DOHH2 (cell line): ENCODE measurements around the gene MAP4K5.

ENCODE experiments used
- H3F3A ChIP-seq: fragments of 200-600 bp; sonication (generic), shearing (Covaris generic); 2 replicates; pipeline ENCODE4 v1.6.0; 2016; ENCODE audit warnings: antibody characterized with exemption, mild to moderate bottlenecking; ENCODE audit not compliant: control insufficient read depth, insufficient read depth
- H3K27ac ChIP-seq: fragments of 200-600 bp; sonication (generic); 2 replicates; pipeline ENCODE4 v1.5.1; 2014; ENCODE audit warnings: low read depth, mild to moderate bottlenecking, low read length, moderate library complexity
- H3K27me3 ChIP-seq: fragments of 200-600 bp; sonication (generic); 2 replicates; pipeline ENCODE4 v1.6.1; 2014; ENCODE audit warnings: mild to moderate bottlenecking, low read length, mixed read lengths; ENCODE audit not compliant: control insufficient read depth
- H3K36me3 ChIP-seq: fragments of 200-600 bp; sonication (generic); 2 replicates; pipeline ENCODE4 v1.6.1; 2014; ENCODE audit warnings: mild to moderate bottlenecking, low read length, moderate library complexity, mixed read lengths; ENCODE audit not compliant: control insufficient read depth
- H3K4me1 ChIP-seq: fragments of 200-600 bp; sonication (generic); 2 replicates; pipeline ENCODE4 v1.6.1; 2014; ENCODE audit warnings: mild to moderate bottlenecking, low read length, mixed read lengths; ENCODE audit not compliant: control insufficient read depth
- H3K4me2 ChIP-seq: fragments of 200-600 bp; sonication (generic); 2 replicates; pipeline ENCODE4 v1.6.0; 2014; ENCODE audit warnings: mild to moderate bottlenecking, low read length, moderate library complexity
- H3K4me3 ChIP-seq: fragments of 200-600 bp; sonication (generic); 2 replicates; pipeline ENCODE4 v1.5.1; 2014; ENCODE audit warnings: mild to moderate bottlenecking, low read length, mixed read lengths
- H3K79me2 ChIP-seq: fragments of 200-600 bp; sonication (generic); 2 replicates; pipeline ENCODE4 v1.6.1; 2014; ENCODE audit warnings: mild to moderate bottlenecking, low read length, mixed read lengths; ENCODE audit not compliant: control insufficient read depth
- H3K9me2 ChIP-seq: fragments of 200-600 bp; sonication (generic); replicated peaks from 2 replicates; pipeline ENCODE4 v1.6.1; 2014; ENCODE audit warnings: mild to moderate bottlenecking, low read length, mixed read lengths; ENCODE audit not compliant: control insufficient read depth
- H3K9me3 ChIP-seq: fragments of 200-600 bp; sonication (generic); 2 replicates; pipeline ENCODE4 v1.6.1; 2014; ENCODE audit warnings: antibody characterized with exemption, low read length, mixed read lengths; ENCODE audit not compliant: control insufficient read depth, insufficient read depth
- H4K20me1 ChIP-seq: fragments of 200-600 bp; sonication (generic); 2 replicates; pipeline ENCODE4 v1.6.0; 2014; ENCODE audit warnings: low read depth, mild to moderate bottlenecking, antibody characterized with exemption, low read length, moderate library complexity; ENCODE audit not compliant: control insufficient read depth, insufficient read depth
- EZH2phosphoT487 ChIP-seq: fragments of 200-600 bp; sonication (generic); IDR thresholded peaks from 2 replicates; pipeline ENCODE4 v1.6.1; 2017; ENCODE audit warnings: borderline replicate concordance, mild to moderate bottlenecking, antibody characterized with exemption, low read length, moderate library complexity, mixed read lengths
- TF ChIP-seq, protein P1 (sequence below): fragments of 200-600 bp; sonication (generic); IDR thresholded peaks from one replicate; pipeline ENCODE4 v1.5.1; 2014; ENCODE audit warnings: antibody characterized with exemption, mild to moderate bottlenecking, low read depth, low read length; ENCODE audit not compliant: poor library complexity, severe bottlenecking

Gene MAP4K5

GRCh38 chr14:50403419-50403818 is 128.9 kb downstream of the MAP4K5 start:
- Histone ChIP-seq H3K27ac (no peak overlapping the region), H3K79me2 (no peaks in the 10 kb centered on the region), H3K4me3 (no peak overlapping the region), H3K4me2 (no peak overlapping the region), H3K27me3 (no peaks in the 10 kb centered on the region), H3K9me2 (no peaks in the 10 kb centered on the region), H3K9me3 (no peaks in the 10 kb centered on the region), H3F3A (peaks cover 5% of the 10 kb centered on the region), H4K20me1 (no peaks in the 10 kb centered on the region), H3K36me3 (no peaks in the 10 kb centered on the region), H3K4me1 (peaks cover 7% of the 10 kb centered on the region)
- TF ChIP-seq EZH2phosphoT487: no peak
- TF ChIP-seq, protein P1, sequence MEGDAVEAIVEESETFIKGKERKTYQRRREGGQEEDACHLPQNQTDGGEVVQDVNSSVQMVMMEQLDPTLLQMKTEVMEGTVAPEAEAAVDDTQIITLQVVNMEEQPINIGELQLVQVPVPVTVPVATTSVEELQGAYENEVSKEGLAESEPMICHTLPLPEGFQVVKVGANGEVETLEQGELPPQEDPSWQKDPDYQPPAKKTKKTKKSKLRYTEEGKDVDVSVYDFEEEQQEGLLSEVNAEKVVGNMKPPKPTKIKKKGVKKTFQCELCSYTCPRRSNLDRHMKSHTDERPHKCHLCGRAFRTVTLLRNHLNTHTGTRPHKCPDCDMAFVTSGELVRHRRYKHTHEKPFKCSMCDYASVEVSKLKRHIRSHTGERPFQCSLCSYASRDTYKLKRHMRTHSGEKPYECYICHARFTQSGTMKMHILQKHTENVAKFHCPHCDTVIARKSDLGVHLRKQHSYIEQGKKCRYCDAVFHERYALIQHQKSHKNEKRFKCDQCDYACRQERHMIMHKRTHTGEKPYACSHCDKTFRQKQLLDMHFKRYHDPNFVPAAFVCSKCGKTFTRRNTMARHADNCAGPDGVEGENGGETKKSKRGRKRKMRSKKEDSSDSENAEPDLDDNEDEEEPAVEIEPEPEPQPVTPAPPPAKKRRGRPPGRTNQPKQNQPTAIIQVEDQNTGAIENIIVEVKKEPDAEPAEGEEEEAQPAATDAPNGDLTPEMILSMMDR: no peak

DNA sequence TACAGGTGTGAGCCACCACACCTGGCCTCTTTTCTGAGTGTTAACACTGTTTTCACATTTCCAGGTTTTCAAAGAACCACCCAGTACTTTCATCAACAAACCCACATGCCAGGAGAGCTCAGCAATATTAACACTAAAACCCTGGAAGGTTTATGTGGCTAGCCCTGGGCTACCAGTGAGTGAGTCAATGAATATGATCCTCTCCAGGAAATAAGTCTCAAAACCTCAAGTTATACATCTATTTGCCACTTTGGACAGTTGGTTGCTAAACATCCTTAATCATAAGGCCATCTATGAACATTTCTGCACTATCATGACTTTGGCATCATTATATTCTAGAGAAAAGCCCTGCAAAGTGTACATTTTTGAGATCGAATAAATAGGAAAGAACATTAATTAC is 129.4 kb downstream of the MAP4K5 start:
- no peaks in the 10 kb centered on the region for H3K36me3 ChIP-seq
- peaks cover 8% of the 10 kb centered on the region for H3K4me1 ChIP-seq
- TF ChIP-seq EZH2phosphoT487: no peak
- TF ChIP-seq, protein P1: no peak
- H3K79me2 ChIP-seq: no peaks in the 10 kb centered on the region
- no peaks in the 10 kb centered on the region for H3K9me2 ChIP-seq
- H3K27ac ChIP-seq: no peak overlapping the region
- H4K20me1 ChIP-seq: no peaks in the 10 kb centered on the region
- H3F3A ChIP-seq: peaks cover 8% of the 10 kb centered on the region
- no peak overlapping the region for H3K4me2 ChIP-seq
- H3K4me3 ChIP-seq: no peak overlapping the region
- H3K9me3 ChIP-seq: no peaks in the 10 kb centered on the region
- no peaks in the 10 kb centered on the region for H3K27me3 ChIP-seq

DNA sequence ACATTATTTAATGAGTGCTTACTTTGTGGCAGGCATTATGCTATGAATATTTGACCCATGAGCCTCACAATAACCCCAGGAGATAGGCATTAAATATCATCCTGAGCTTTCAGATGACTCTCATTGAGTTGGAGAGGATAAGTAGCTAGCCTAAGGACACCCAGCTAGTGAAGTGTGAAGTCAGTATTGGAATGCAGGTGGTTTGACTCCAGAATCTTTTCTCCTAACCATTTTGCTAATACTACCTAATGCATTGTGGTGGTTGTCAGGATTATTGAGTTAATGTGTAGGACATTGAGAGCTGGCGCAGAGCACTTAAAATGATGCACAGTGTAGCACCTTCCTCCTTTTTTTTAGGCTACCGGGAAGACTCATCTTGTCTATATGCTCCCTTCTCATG is 131.9 kb downstream of the MAP4K5 start:
- Histone ChIP-seq H4K20me1 (no peaks in the 10 kb centered on the region), H3K9me2 (no peaks in the 10 kb centered on the region), H3K79me2 (no peaks in the 10 kb centered on the region), H3K4me2 (no peak overlapping the region), H3F3A (peaks cover 10% of the 10 kb centered on the region), H3K27ac (no peak overlapping the region), H3K36me3 (no peaks in the 10 kb centered on the region), H3K27me3 (no peaks in the 10 kb centered on the region), H3K4me1 (peaks cover 28% of the 10 kb centered on the region), H3K9me3 (no peaks in the 10 kb centered on the region), H3K4me3 (no peak overlapping the region)
- TF ChIP-seq, protein P1: no peak
